Mesenchymal stem cell (in vitro differentiated cells and primary cell): Measurements from ENCODE around the gene KRTAP10-1.
A peak's percentile ranks its signal among the peaks of the same experiment; 100 is the strongest.

Source experiments
- DNase-seq: peaks from one replicate; pipeline ENCODE4 v3.0.0-alpha.2; 2013
- H2AFZ ChIP-seq: one replicate; pipeline ENCODE4 v1.6.1; 2013; ENCODE audit warnings: low read depth, mild to moderate bottlenecking, control low read depth, inconsistent platforms, low read length, moderate library complexity
- H2AK5ac ChIP-seq: 2 replicates; pipeline ENCODE4 v1.6.1; 2013; ENCODE audit warnings: low read length, moderate library complexity, mild to moderate bottlenecking, inconsistent platforms; ENCODE audit not compliant: severe bottlenecking
- H2BK120ac ChIP-seq: one replicate; pipeline ENCODE4 v1.6.1; 2013; ENCODE audit warnings: low read depth, mild to moderate bottlenecking, inconsistent platforms, low read length, moderate library complexity
- H2BK12ac ChIP-seq, 2 experiments: one replicate each; pipeline ENCODE4 v1.6.1; 2013; ENCODE audit warnings: inconsistent platforms in 2 of 2, low read length in 2 of 2, mild to moderate bottlenecking in 2 of 2, moderate library complexity in 2 of 2, control low read depth in 1 of 2
- H2BK15ac ChIP-seq: one replicate; pipeline ENCODE4 v1.6.1; 2013; ENCODE audit warnings: mild to moderate bottlenecking, low read depth, inconsistent platforms; ENCODE audit not compliant: poor library complexity, severe bottlenecking
- H2BK5ac ChIP-seq: 2 replicates; pipeline ENCODE4 v1.6.1; 2013; ENCODE audit warnings: low read depth, mild to moderate bottlenecking, low read length, control low read depth, inconsistent platforms; ENCODE audit not compliant: poor library complexity, severe bottlenecking
- H3K14ac ChIP-seq, 2 experiments: one replicate each; pipeline ENCODE4 v1.6.1; 2013; ENCODE audit warnings: inconsistent platforms in 2 of 2, low read length in 2 of 2, control low read depth in 1 of 2, mild to moderate bottlenecking in 1 of 2, moderate library complexity in 1 of 2
- H3K18ac ChIP-seq, 2 experiments: one replicate each; pipeline ENCODE4 v1.6.1; 2013; ENCODE audit warnings: inconsistent platforms in 2 of 2, low read length in 2 of 2, control low read depth in 1 of 2, low read depth in 1 of 2, mild to moderate bottlenecking in 1 of 2
- H3K23ac ChIP-seq, 2 experiments: one replicate each; pipeline ENCODE4 v1.6.1; 2013; ENCODE audit warnings: inconsistent platforms in 2 of 2, low read length in 2 of 2, mild to moderate bottlenecking in 2 of 2, moderate library complexity in 2 of 2, control low read depth in 1 of 2
- H3K27ac ChIP-seq: 2 replicates; pipeline ENCODE4 v1.5.1; 2013; ENCODE audit warnings: mild to moderate bottlenecking, moderate library complexity, low read length, control low read depth, inconsistent platforms; ENCODE audit not compliant: poor library complexity, severe bottlenecking
- H3K27me3 ChIP-seq, 2 experiments: 2 replicates each; pipeline versions ENCODE4 v1.6.1 to v1.7.0; 2013; ENCODE audit warnings: low read length in 2 of 2, mild to moderate bottlenecking in 2 of 2, moderate library complexity in 2 of 2, control low read depth in 1 of 2, inconsistent platforms in 1 of 2; ENCODE audit not compliant: control insufficient read depth in 1 of 2, insufficient read depth in 1 of 2
- H3K36me3 ChIP-seq, 2 experiments: 2 replicates each; pipeline versions ENCODE4 v1.6.1 to v1.7.0; 2013; ENCODE audit warnings: low read length in 2 of 2, control low read depth in 1 of 2, inconsistent platforms in 1 of 2, low read depth in 1 of 2, mild to moderate bottlenecking in 1 of 2; ENCODE audit not compliant: insufficient read depth in 2 of 2, control insufficient read depth in 1 of 2
- H3K4ac ChIP-seq, 2 experiments: one replicate each; pipeline ENCODE4 v1.6.1; 2013; ENCODE audit warnings: inconsistent platforms in 2 of 2, low read length in 2 of 2, mild to moderate bottlenecking in 2 of 2, moderate library complexity in 2 of 2, control low read depth in 1 of 2, low read depth in 1 of 2
- H3K4me1 ChIP-seq: 2 replicates; pipeline ENCODE4 v1.6.1; 2013; ENCODE audit warnings: low read depth, low read length, control low read depth; ENCODE audit not compliant: control insufficient read depth, insufficient read depth
- H3K4me2 ChIP-seq: 2 replicates; pipeline ENCODE4 v1.6.1; 2013; ENCODE audit warnings: low read length, mild to moderate bottlenecking, inconsistent platforms; ENCODE audit not compliant: poor library complexity, severe bottlenecking
- H3K4me3 ChIP-seq, 2 experiments: 2 replicates each; pipeline versions ENCODE4 v1.5.1 to v1.7.0; 2013; ENCODE audit warnings: low read length in 2 of 2, mild to moderate bottlenecking in 2 of 2, control low read depth in 1 of 2, low read depth in 1 of 2; ENCODE audit not compliant: insufficient read depth in 1 of 2
- H3K79me1 ChIP-seq: replicated peaks from 2 replicates; pipeline ENCODE4 v1.6.1; 2013; ENCODE audit warnings: mild to moderate bottlenecking, control low read depth, low read length, inconsistent platforms; ENCODE audit not compliant: poor library complexity, severe bottlenecking
- H3K9ac ChIP-seq: 2 replicates; pipeline ENCODE4 v1.7.0; 2013; ENCODE audit warnings: mild to moderate bottlenecking, low read length, moderate library complexity
- H3K9me3 ChIP-seq: 2 replicates; pipeline ENCODE4 v1.7.0; 2013; ENCODE audit warnings: mild to moderate bottlenecking, low read length; ENCODE audit not compliant: control insufficient read depth
- H4K8ac ChIP-seq: one replicate; pipeline ENCODE4 v1.6.1; 2013; ENCODE audit warnings: inconsistent platforms, mild to moderate bottlenecking, low read length, moderate library complexity
- H4K91ac ChIP-seq: one replicate; pipeline ENCODE4 v1.6.1; 2013; ENCODE audit warnings: mild to moderate bottlenecking, low read length, inconsistent platforms
- WGBS: methylation state at CpG from one replicate; pipeline ENCODE4 v1.1.7; 2013; ENCODE audit warnings: mixed read lengths; 5-methylcytosine and 5-hydroxymethylcytosine counted together

The KRTAP10-1 gene

GRCh38 chr21:44499211-44499560 is 40.8 kb downstream of the KRTAP10-1 start:
- Histone ChIP-seq H4K8ac (no peak overlapping the region), H3K9me3 (no peaks in the 10 kb centered on the region), H3K4me1 (no peaks in the 10 kb centered on the region), H2AK5ac (no peak overlapping the region), H3K79me1 (no peaks in the 10 kb centered on the region), H3K27me3 (peaks cover 25 to 39% of the 10 kb centered on the region in 2 experiments), H3K14ac (no peak overlapping the region), H4K91ac (no peak overlapping the region), H2BK12ac (no peak overlapping the region), H3K4me3 (no peak overlapping the region), H3K23ac (no peak overlapping the region), H3K36me3 (no peaks in the 10 kb centered on the region), H2BK5ac (no peak overlapping the region), H2AFZ (no peak overlapping the region), H3K27ac (no peak overlapping the region), H3K9ac (no peak overlapping the region), H2BK15ac (no peak overlapping the region), H2BK120ac (no peak overlapping the region), H3K4ac (no peak overlapping the region), H3K18ac (no peak overlapping the region), H3K4me2 (no peak overlapping the region)
- no peak for DNase-seq
- 95% methylated on average over 18 of the region's 18 CpGs for WGBS

GRCh38 chr21:44498280-44499210 is 41.5 kb downstream of the KRTAP10-1 start:
- H2BK15ac ChIP-seq: no peak overlapping the region
- peaks cover 4% of the 10 kb centered on the region for H3K9me3 ChIP-seq
- no peak overlapping the region for H2AFZ ChIP-seq
- H3K4me2 ChIP-seq: no peak overlapping the region
- H3K79me1 ChIP-seq: no peaks in the 10 kb centered on the region
- H3K4ac ChIP-seq: no peak overlapping the region
- H3K23ac ChIP-seq: no peak overlapping the region
- H3K27me3 ChIP-seq: peaks cover 25 to 39% of the 10 kb centered on the region in 2 experiments
- no peak overlapping the region for H3K9ac ChIP-seq
- H4K8ac ChIP-seq: no peak overlapping the region
- no peak overlapping the region for H4K91ac ChIP-seq
- 89% methylated on average over 26 of the region's 27 CpGs for WGBS
- no peak for DNase-seq
- no peak overlapping the region for H3K27ac ChIP-seq
- H3K18ac ChIP-seq: no peak overlapping the region
- H3K4me1 ChIP-seq: no peaks in the 10 kb centered on the region
- no peak overlapping the region for H2BK5ac ChIP-seq
- no peaks in the 10 kb centered on the region for H3K36me3 ChIP-seq
- no peak overlapping the region for H2BK120ac ChIP-seq
- H3K14ac ChIP-seq: no peak overlapping the region
- no peak overlapping the region for H2BK12ac ChIP-seq
- H3K4me3 ChIP-seq: no peak overlapping the region
- no peak overlapping the region for H2AK5ac ChIP-seq

GRCh38 chr21:44497703-44498126 is 42.3 kb downstream of the KRTAP10-1 start:
- WGBS: 72% methylated on average over 5 of the region's 6 CpGs
- Histone ChIP-seq H2AK5ac (no peak overlapping the region), H3K14ac (no peak overlapping the region), H2BK12ac (no peak overlapping the region), H3K9me3 (peaks cover 12% of the 10 kb centered on the region), H3K4me3 (peak overlapping the region in 1 of 2 experiments; percentile 71), H2BK120ac (no peak overlapping the region), H2BK15ac (no peak overlapping the region), H3K9ac (peak overlapping the region; percentile 59), H3K36me3 (no peaks in the 10 kb centered on the region), H3K4me2 (no peak overlapping the region), H3K4ac (no peak overlapping the region), H3K79me1 (no peaks in the 10 kb centered on the region), H4K91ac (no peak overlapping the region), H4K8ac (no peak overlapping the region), H3K18ac (no peak overlapping the region), H3K23ac (no peak overlapping the region), H2AFZ (no peak overlapping the region), H3K4me1 (no peaks in the 10 kb centered on the region), H3K27ac (no peak overlapping the region), H3K27me3 (peaks cover 25 to 39% of the 10 kb centered on the region in 2 experiments), H2BK5ac (no peak overlapping the region)
- DNase-seq: no peak

- H3K9me3 ChIP-seq: peaks cover 20% of the 10 kb centered on the region
- no peak overlapping the region for H2BK15ac ChIP-seq
- no peaks in the 10 kb centered on the region for H3K4me1 ChIP-seq
- H3K27me3 ChIP-seq: peaks cover 20 to 39% of the 10 kb centered on the region in 2 experiments
- no peak overlapping the region for H2BK120ac ChIP-seq
- peak overlapping the region; percentile 59 for H3K9ac ChIP-seq
- no peak for DNase-seq
- no peaks in the 10 kb centered on the region for H3K36me3 ChIP-seq
- WGBS: 76% methylated on average over 27 of the region's 27 CpGs
- H3K4me3 ChIP-seq: peak overlapping the region in 1 of 2 experiments; percentile 71
- H3K14ac ChIP-seq: no peak overlapping the region
- no peak overlapping the region for H3K4me2 ChIP-seq
- no peak overlapping the region for H4K8ac ChIP-seq
- H3K79me1 ChIP-seq: no peaks in the 10 kb centered on the region
- no peak overlapping the region for H4K91ac ChIP-seq
- H3K23ac ChIP-seq: no peak overlapping the region
- no peak overlapping the region for H2BK12ac ChIP-seq
- H2AFZ ChIP-seq: no peak overlapping the region
- H3K27ac ChIP-seq: no peak overlapping the region
- H3K18ac ChIP-seq: no peak overlapping the region
- H3K4ac ChIP-seq: no peak overlapping the region
- H2BK5ac ChIP-seq: no peak overlapping the region
- H2AK5ac ChIP-seq: no peak overlapping the region
Measured at GRCh38 chr21:44496564-44497550, 43.1 kb downstream of the KRTAP10-1 start.
